Measurements from ENCODE around the gene SPEM1. TPM values are rescaled to one million over a fixed set of nuclear protein-coding genes. Genes with fewer than 3 reads are reported as not detected.
A peak's percentile ranks its signal among the peaks of the same experiment; 100 is the strongest.

The SPEM1 gene
- total and polyA plus RNA-seq, 2 of the 13 experiments (the other 11 are each of a cell fraction or from before 2014, with no cell fraction given), result not detected

DNA sequence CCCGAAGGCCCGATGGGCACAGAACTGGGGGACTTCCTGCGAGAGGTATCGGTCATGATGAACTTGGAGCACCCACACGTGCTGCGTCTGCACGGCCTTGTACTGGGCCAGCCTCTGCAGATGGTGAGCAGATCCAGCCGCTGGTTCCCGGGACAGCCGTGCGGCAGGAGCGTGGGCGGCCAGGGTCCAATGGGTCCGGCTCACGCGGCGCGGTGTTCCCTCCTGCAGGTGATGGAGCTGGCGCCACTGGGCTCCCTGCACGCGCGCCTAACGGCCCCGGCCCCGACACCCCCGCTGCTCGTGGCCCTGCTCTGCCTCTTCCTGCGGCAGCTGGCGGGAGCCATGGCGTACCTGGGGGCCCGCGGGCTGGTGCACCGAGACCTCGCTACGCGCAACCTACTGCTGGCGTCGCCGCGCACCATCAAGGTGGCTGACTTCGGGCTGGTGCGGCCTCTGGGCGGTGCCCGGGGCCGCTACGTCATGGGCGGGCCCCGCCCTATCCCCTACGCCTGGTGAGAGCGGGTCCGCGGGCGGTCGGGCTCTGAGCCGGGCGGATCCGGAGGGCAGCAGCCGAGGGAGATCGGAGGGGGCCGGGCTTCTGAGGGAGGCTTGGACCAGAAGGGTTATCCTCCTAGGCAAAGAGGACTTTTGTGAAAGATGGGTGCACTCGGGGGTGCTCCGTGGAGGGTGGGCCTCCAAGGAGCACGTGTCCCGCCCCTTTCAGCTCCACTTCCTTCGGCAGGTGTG is 36.2 kb upstream of the SPEM1 start:
- TF ChIP-seq RBFOX2 (IDR thresholded peaks at IDR 0.05; ENCODE audit: low read depth, low read length), result peak; percentile 36; the same call in 1 of the 2 replicates
- TF ChIP-seq IRX3 (CRISPR knock-in tag; IDR thresholded peaks at IDR 0.05; ENCODE audit: borderline replicate concordance, low read depth), result no peak
- no peak for TF ChIP-seq SMYD3 (CRISPR knock-in tag; IDR thresholded peaks at IDR 0.05)
- TF ChIP-seq, protein P1, sequence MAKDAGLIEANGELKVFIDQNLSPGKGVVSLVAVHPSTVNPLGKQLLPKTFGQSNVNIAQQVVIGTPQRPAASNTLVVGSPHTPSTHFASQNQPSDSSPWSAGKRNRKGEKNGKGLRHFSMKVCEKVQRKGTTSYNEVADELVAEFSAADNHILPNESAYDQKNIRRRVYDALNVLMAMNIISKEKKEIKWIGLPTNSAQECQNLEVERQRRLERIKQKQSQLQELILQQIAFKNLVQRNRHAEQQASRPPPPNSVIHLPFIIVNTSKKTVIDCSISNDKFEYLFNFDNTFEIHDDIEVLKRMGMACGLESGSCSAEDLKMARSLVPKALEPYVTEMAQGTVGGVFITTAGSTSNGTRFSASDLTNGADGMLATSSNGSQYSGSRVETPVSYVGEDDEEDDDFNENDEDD (CRISPR knock-in tag; IDR thresholded peaks at IDR 0.05; ENCODE audit: borderline replicate concordance), result no peak
- TF ChIP-seq AGO2 (optimal IDR thresholded peaks at IDR 0.05; ENCODE audit: low read depth, low read length), result peak; percentile 63
- TF ChIP-seq MXD4 (CRISPR knock-in tag; IDR thresholded peaks at IDR 0.05), result no peak
- WGBS (ENCODE audit: low lambda C conversion rate), result 99% methylated on average over 34 of the region's 65 CpGs
- no peak overlapping the region for H3K4me2 ChIP-seq (ENCODE audit: low read depth, low read length)
- no peaks in the 10 kb centered on the region for H4K20me1 ChIP-seq (ENCODE audit: insufficient read depth, low read length)
- no peaks in the 10 kb centered on the region for H3K79me2 ChIP-seq (ENCODE audit: insufficient read depth, low read length)
- H3K4me3 ChIP-seq (replicated peaks in 1 of 3; ENCODE audit: insufficient read depth in 1 of 3, low read depth in 2 of 3, low read length in 3 of 3), result no peak overlapping the region
- peaks cover 4% of the 10 kb centered on the region; the same call in 1 of the 2 replicates for H3K9me3 ChIP-seq (ENCODE audit: low read length)
- no TSS peak for BruUV-seq (replicated peaks)
- peaks cover 21% of the 10 kb centered on the region for H3K4me1 ChIP-seq (ENCODE audit: insufficient read depth, low read length)
- in situ Hi-C loops (cut with HindIII; ENCODE audit: extremely low pct_ligation_motif_present, low pct_unique_long_range_greater_than_20kb), result no loop called here
- no peak overlapping the region for H3K9ac ChIP-seq (ENCODE audit: insufficient read depth, low read depth, low read length)
- ChIA-PET CTCF (ENCODE audit: low intra/inter-chr PET ratio, low total read pairs) (no interaction called here), POLR2A (interaction anchor here (1.6 kb wide), 1 partner anchor 20 kb away, joined by 4 read pairs; the partner anchor contains the start of gene TMEM256)
- ATAC-seq (no peak), DNase-seq (ENCODE audit: low spot score) (no peak), FAIRE-seq (no peak)
- no peaks in the 10 kb centered on the region; a peak in 1 of 5 replicates for H3K36me3 ChIP-seq (replicated peaks in 1 of 2; ENCODE audit: control insufficient read depth in 1 of 2, insufficient read depth in 2 of 2, low read length in 2 of 2)
- peaks cover 0 to 7% of the 10 kb centered on the region in 2 experiments; a peak in 1 of 5 replicates for H3K27me3 ChIP-seq (ENCODE audit: control insufficient read depth in 1 of 2, insufficient read depth in 2 of 2, low read length in 2 of 2)
- H2AFZ ChIP-seq (ENCODE audit: low read length), result no peak overlapping the region
- no peak overlapping the region for H3K27ac ChIP-seq (ENCODE audit: extremely low read length, insufficient read depth, low read length)
- intact Hi-C loops (cut with micrococcal nuclease; ENCODE audit: unreplicated experiment), result no loop called here
